Measurements from ENCODE around the gene LMAN1L. TPM values are rescaled to one million over a fixed set of nuclear protein-coding genes. Genes with fewer than 3 reads are reported as not detected.
A peak's percentile ranks its signal among the peaks of the same experiment; 100 is the strongest.

LMAN1L gene
- total and polyA plus RNA-seq, 9 donors, result not detected

DNA sequence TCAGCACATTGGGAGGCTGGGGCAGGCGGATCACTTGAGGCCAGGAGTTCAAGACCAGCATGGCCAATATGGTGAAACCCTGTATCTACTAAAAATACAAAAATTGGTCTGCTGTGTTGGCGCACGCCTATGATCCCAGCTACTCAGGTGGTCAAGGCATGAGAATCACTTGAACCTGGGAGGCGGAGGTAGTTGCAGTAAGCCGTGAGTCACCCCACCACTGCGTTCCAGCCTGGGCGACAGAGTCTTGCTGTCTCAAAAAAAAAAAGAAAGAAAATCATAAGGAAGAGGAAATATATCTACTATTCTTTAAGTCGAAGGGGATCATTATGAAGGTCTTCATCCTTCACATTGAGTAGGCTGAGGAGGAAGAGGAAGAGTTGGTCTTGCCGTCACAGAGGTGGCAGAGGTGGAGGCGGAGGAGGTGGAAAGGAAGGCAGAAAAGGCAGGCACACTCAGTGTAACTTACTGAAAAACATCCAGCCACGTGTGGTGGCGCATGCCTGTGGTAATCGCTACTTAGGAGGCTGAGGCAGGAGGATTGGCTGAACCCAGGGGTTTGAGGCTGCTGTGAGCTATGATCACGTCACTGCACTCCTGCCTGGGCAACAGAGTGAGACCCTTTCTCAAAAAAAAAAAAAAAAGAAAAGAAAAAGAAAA is 16.5 kb upstream of the LMAN1L start:
- Histone ChIP-seq H3K4me1 (ENCODE audit: insufficient read depth) (peaks cover 1% of the 10 kb centered on the region), H3K36me3 (no peaks in the 10 kb centered on the region), H3K4me3 (no peak overlapping the region), H3K9me3 (no peaks in the 10 kb centered on the region), H3K27me3 (no peaks in the 10 kb centered on the region), H3K27ac (no peak overlapping the region)
- DNase-seq, result no peak
- TF ChIP-seq EP300 (IDR thresholded peaks at IDR 0.05), result no peak
- no peak for TF ChIP-seq POLR2A (IDR thresholded peaks at IDR 0.05)
- TF ChIP-seq CTCF (IDR thresholded peaks at IDR 0.05), result no peak
- intact Hi-C loops (cut with DNase I), result no loop called here
- WGBS, 3 donors, result 90 to 94% (median 93%) methylated on average over 14 of the region's 14 CpGs

- Histone ChIP-seq H3K4me3 (no peak overlapping the region), H3K27ac (no peak overlapping the region), H3K36me3 (no peaks in the 10 kb centered on the region), H3K4me1 (ENCODE audit: insufficient read depth) (no peaks in the 10 kb centered on the region), H3K9me3 (no peaks in the 10 kb centered on the region), H3K27me3 (no peaks in the 10 kb centered on the region)
- DNase-seq, result no peak
- 83 to 86% (median 85%) methylated on average over 17 to 25 of the region's 25 CpGs for WGBS, 3 donors
- intact Hi-C loops (cut with DNase I), result no loop called here
- TF ChIP-seq EP300 (IDR thresholded peaks at IDR 0.05) (no peak), CTCF (IDR thresholded peaks at IDR 0.05) (no peak)
Observed at GRCh38 chr15:74798388-74799254, 14.0 kb upstream of the LMAN1L start.

DNA sequence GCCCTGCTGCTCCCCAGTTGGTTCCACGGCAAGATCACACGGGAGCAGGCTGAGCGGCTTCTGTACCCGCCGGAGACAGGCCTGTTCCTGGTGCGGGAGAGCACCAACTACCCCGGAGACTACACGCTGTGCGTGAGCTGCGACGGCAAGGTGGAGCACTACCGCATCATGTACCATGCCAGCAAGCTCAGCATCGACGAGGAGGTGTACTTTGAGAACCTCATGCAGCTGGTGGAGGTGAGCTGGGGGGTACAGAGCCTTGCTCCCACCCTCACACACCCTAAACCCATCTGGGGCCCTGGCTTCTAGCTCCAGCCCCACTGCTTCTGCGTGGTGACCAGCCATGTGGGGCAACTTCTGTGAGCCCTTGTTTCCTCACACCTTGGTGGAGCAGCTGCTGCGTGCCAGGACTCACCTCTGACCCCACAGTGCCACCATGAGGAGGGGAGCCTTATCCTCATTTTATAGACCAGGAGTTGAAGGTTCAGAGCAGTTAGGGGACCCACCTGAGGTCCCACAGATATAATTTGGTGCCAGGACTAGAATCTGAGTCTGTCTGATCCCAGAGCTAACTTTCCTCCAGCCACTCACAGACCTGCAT is 13.3 kb upstream of the LMAN1L start:
- intact Hi-C loops (cut with DNase I), result no loop called here
- Histone ChIP-seq H3K4me1 (ENCODE audit: insufficient read depth) (no peaks in the 10 kb centered on the region), H3K27me3 (no peaks in the 10 kb centered on the region), H3K9me3 (no peaks in the 10 kb centered on the region), H3K4me3 (no peak overlapping the region), H3K36me3 (no peaks in the 10 kb centered on the region), H3K27ac (no peak overlapping the region)
- 81 to 87% (median 84%) methylated on average over 15 to 16 of the region's 16 CpGs for WGBS, 3 donors
- TF ChIP-seq EP300 (IDR thresholded peaks at IDR 0.05) (no peak), POLR2A (IDR thresholded peaks at IDR 0.05) (no peak), CTCF (IDR thresholded peaks at IDR 0.05) (no peak)
- no peak for DNase-seq

- H3K36me3 ChIP-seq, result no peaks in the 10 kb centered on the region
Observed at GRCh38 chr15:74799856-74800558, 12.6 kb upstream of the LMAN1L start.

More at GRCh38 chr15:74799856-74800558, 12.6 kb upstream of the LMAN1L start:
- Histone ChIP-seq H3K4me3 (no peak overlapping the region), H3K27ac (no peak overlapping the region), H3K4me1 (ENCODE audit: insufficient read depth) (no peaks in the 10 kb centered on the region), H3K9me3 (no peaks in the 10 kb centered on the region), H3K27me3 (no peaks in the 10 kb centered on the region)
- intact Hi-C loops (cut with DNase I), result no loop called here
- DNase-seq, result peak in 4 of 5 donors; percentile 59 to 75 (median 66)
- WGBS, 3 donors, result 66 to 68% (median 66%) methylated on average over 14 to 18 of the region's 18 CpGs
- TF ChIP-seq CTCF (IDR thresholded peaks at IDR 0.05), result peak; percentile 60 to 68 (median 68)
- no peak for TF ChIP-seq EP300 (IDR thresholded peaks at IDR 0.05)

Measured in ovary (tissue), 9 donors.